ENCODE results near the gene CACNG6. TPM values are rescaled to one million over a fixed set of nuclear protein-coding genes. Genes with fewer than 3 reads are reported as not detected.

Gene CACNG6
- total and polyA plus RNA-seq, 12 donors = not detected

DNA sequence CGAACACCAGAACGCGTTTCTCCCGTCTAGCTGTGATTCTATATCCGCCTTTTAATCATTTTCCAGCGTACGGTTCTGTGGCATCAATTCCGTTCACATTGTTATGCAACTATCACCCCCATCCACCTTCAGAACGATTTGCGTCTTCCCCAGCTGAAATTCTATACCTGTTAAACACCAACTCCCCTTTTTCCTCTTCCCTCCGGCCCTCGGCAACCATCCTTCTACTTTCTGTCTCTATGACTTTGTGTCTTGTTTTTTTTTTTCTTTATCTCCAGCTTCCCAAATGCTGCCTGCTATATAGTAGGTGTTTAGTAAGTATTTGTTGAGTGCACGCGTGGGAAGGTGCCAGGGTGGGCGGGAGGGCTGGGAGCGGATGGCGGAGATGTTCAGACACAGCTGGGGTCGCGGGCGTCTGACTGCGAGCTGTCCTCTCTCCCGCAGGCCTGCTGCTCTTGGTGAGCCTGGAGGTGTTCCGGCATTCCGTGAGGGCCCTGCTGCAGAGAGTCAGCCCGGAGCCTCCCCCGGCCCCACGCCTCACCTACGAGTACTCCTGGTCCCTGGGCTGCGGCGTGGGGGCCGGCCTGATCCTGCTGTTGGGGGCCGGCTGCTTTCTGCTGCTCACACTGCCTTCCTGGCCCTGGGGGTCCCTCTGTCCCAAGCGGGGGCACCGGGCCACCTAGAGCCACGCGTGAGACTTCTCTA, 20.2 kb downstream of the CACNG6 start:
- Histone ChIP-seq H3K4me3 (no peak overlapping the region), H3K27ac (no peak overlapping the region), H3K36me3 (no peaks in the 10 kb centered on the region), H3K4me1 (peaks cover 0 to 4% (median 0%) of the 10 kb centered on the region in 9 donors), H3K27me3 (peaks cover 6 to 87% (median 83%) of the 10 kb centered on the region in 7 donors), H3K9me3 (no peaks in the 10 kb centered on the region)
- TF ChIP-seq, protein P1, sequence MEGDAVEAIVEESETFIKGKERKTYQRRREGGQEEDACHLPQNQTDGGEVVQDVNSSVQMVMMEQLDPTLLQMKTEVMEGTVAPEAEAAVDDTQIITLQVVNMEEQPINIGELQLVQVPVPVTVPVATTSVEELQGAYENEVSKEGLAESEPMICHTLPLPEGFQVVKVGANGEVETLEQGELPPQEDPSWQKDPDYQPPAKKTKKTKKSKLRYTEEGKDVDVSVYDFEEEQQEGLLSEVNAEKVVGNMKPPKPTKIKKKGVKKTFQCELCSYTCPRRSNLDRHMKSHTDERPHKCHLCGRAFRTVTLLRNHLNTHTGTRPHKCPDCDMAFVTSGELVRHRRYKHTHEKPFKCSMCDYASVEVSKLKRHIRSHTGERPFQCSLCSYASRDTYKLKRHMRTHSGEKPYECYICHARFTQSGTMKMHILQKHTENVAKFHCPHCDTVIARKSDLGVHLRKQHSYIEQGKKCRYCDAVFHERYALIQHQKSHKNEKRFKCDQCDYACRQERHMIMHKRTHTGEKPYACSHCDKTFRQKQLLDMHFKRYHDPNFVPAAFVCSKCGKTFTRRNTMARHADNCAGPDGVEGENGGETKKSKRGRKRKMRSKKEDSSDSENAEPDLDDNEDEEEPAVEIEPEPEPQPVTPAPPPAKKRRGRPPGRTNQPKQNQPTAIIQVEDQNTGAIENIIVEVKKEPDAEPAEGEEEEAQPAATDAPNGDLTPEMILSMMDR (IDR thresholded peaks at IDR 0.05) = no peak
- ATAC-seq (no peak), DNase-seq (no peak)
- intact Hi-C loops (cut with DNase I) = loop anchor here in 1 of 10 donors (5.0 kb wide), 1 partner anchor 959 kb away; no protein-coding TSS in a partner anchor
- 25 to 31% methylated on average over 36 of the region's 36 CpGs for WGBS, 2 donors

DNA sequence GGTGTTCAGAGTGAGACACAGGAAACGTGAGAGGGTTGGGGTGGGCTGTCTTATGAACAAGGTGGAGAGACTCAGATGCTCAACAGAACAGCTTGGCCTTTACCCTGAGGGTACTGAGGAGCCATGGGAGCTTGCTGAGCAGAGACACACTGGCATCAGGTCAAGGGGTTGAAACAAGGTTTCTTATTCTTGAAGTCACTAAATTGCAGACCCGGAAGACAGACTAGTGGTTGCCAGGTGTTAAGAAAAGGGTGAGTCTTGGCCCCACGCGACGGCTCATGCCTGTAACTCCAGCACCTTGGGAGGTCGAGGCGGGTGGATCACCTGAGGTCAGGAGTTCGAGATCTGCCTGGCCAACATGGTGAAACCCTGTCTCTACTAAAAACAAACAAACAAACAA, 22.4 kb downstream of the CACNG6 start:
- intact Hi-C loops (cut with DNase I) = loop anchor here in 1 of 10 donors (5.0 kb wide), 1 partner anchor 962 kb away; no protein-coding TSS in a partner anchor
- DNase-seq (no peak), ATAC-seq (no peak)
- Histone ChIP-seq H3K27ac (no peak overlapping the region), H3K4me3 (no peak overlapping the region), H3K36me3 (no peaks in the 10 kb centered on the region), H3K27me3 (peaks cover 6 to 75% (median 69%) of the 10 kb centered on the region in 7 donors), H3K9me3 (peaks cover 0 to 3% (median 0%) of the 10 kb centered on the region in 11 donors), H3K4me1 (peaks cover 0 to 1% (median 0%) of the 10 kb centered on the region in 9 donors)
- TF ChIP-seq, protein P1 (IDR thresholded peaks at IDR 0.05) = no peak
- 79 to 84% methylated on average over 7 to 8 of the region's 8 CpGs for WGBS, 2 donors

DNA sequence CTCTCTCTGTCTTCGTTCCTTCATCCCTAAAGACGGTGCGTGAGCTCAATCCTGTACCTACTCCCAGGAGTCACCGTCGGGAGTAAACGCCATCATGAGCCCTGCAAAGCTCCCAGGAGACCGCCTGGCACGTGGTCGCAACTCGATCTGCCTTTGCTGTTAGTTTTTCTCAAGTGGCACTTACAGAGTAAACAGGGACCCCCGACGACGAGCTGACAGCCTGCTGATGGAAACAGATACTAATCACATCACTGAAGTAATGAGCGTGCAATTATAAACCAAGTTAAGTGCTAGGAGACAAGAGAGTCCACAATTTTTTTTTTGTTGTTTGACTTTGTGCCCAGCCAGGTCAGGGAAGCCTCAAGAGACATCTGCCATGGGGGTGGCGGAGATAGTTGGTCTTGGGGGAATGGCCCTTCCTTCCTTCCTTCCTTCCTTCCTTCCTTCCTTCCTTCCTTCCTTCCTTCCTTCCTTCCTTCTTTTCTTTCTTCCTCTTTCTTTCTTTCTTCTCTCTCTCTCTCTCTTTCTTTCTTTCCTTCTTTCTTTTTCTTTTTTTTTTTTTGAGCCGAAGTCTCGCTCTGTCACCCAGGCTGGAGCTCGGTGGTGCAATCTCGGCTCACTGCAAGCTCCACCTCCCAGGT, 23.6 kb downstream of the CACNG6 start:
- Histone ChIP-seq H3K36me3 (no peaks in the 10 kb centered on the region), H3K27me3 (peaks cover 2 to 68% (median 60%) of the 10 kb centered on the region in 7 donors), H3K4me1 (peaks cover 0 to 13% (median 0%) of the 10 kb centered on the region in 9 donors), H3K4me3 (no peak overlapping the region), H3K27ac (no peak overlapping the region), H3K9me3 (peaks cover 0 to 3% (median 0%) of the 10 kb centered on the region in 11 donors)
- DNase-seq (no peak), ATAC-seq (no peak)
- TF ChIP-seq, protein P1 (IDR thresholded peaks at IDR 0.05) = no peak
- 42 to 44% methylated on average over 19 of the region's 19 CpGs for WGBS, 2 donors
- intact Hi-C loops (cut with DNase I) = loop anchor here in 1 of 10 donors (5.0 kb wide), 1 partner anchor 963 kb away; no protein-coding TSS in a partner anchor

DNA sequence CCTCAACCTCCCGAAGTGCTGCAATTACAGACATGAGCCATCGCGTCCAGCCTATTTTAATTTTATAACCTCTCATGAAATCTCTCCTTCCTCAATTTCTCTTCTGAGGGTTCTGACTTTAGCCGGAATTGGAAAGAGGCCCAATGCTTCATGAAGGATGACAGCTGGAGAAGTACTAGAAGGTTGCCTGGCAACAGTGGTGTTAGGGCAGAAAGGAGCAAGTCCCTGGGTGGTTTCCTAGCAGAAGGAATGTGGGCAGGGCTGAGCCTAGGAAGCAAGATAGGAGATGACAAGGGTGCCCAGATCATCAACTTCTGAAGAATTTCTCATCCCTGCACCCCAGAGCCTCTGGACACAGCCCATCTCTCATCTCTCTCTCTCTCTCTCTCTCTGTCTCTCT, 25.8 kb downstream of the CACNG6 start:
- H3K27me3 ChIP-seq = peaks cover 0 to 57% (median 40%) of the 10 kb centered on the region in 7 donors
- intact Hi-C loops (cut with DNase I) = no loop called here
- H3K4me1 ChIP-seq = peaks cover 0 to 13% (median 0%) of the 10 kb centered on the region in 9 donors
- WGBS, 2 donors = 72 to 74% methylated on average over 4 of the region's 4 CpGs
- ATAC-seq (no peak), DNase-seq (no peak)
- H3K27ac ChIP-seq = no peak overlapping the region
- H3K36me3 ChIP-seq = no peaks in the 10 kb centered on the region
- TF ChIP-seq, protein P1 (IDR thresholded peaks at IDR 0.05) = no peak
- H3K4me3 ChIP-seq = no peak overlapping the region
- H3K9me3 ChIP-seq = peaks cover 0 to 3% (median 0%) of the 10 kb centered on the region in 11 donors

Data from heart right ventricle (tissue), 16 donors.